GM21786 (cell line): ENCODE results near the gene OPCML.

Source experiments
- ATAC-seq: cut with Tn5 transposase; IDR thresholded peaks from one replicate; pipeline ENCODE4 v1.9.1; 2021; ENCODE audit not compliant: unreplicated experiment

The OPCML gene

GRCh38 chr11:133503776-133504175 is 28.5 kb downstream of the OPCML start:
- ATAC-seq: no peak

GRCh38 chr11:133503236-133503635 is 29.1 kb downstream of the OPCML start:
- no peak for ATAC-seq

DNA sequence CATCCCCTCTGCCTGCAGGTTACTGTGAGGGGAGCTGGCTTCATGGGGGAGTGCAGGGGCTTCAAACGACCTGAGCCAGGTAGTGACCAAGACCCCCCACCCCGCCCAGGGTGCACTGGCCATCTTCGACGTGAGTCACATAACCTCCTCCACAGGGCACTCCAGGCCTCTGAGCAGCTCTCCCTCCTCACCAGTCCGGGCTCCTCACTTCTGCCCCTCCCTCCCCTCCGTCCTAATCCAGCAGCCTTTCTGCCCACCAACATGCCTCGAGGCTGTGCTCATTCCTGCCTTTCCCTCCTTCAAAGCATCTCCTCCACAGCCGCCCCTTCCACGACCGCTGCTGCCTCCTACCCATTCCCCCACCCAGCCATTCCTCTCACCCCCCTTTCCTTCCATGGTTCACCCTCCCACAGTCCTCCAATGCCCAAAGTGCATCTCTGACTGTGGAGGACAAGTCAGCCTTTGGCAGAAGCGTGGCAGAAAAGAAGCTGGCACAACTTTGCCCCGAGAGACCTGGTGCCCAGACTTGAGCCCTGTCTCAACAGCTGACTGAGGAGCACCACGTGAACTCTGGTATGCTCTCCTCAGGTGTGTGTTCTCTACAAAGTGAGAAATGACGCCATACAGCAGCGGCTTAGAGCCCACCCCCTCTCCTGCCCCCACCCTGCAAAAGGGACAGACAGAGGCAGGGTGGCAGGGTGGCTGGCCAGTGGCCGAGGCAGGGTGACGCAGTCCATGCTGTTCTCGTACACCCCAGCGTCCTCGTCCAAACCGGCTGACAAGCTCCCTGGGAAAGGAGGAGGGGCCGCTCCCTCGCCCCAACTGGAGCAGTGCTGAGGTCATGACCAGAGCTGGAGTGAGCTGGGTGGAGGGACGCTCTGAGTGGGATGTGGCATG is 30.4 kb downstream of the OPCML start:
- ATAC-seq: no peak

GRCh38 chr11:133500936-133501335 is 31.4 kb downstream of the OPCML start:
- no peak for ATAC-seq

DNA sequence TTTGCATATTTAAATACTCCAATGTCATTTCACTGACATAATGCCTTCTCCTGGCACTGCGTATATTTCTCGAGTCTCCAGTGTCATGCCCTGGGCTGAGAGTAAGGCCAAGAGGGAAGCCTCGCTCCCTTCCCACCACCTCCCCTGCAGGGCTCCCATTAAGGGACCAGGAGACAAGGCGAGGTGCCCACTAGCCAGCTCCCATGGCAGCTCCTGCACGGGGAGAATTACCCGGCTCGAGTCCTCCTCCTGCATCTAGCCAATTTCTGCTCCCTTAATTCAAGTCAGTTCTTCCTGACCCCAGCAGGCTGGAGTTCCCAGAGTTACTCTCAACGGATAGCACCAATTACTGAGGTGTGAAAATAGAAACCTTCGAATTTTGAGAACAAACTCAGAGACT is 31.9 kb downstream of the OPCML start:
- ATAC-seq: no peak

DNA sequence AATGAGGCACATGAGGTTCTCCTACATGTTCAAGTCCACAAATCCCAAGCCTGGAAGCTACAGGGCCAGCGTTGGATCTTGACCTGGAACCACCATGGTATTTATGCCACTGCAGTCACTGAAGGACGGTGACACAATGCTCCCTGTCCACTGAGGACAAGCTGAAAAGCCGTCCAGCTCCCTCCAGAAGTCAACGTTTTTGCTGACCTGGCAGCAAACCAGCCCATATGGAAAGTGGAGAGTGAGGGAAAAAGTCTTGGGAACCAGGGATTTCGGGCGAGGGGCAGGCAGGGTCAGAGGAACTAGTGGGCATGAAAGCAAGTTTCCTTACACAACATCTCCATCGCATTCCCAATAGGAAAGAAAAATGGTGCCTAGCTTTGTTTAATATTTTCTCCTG is 33.3 kb downstream of the OPCML start:
- no peak for ATAC-seq

- no peak for ATAC-seq
These were observed 34.7 kb downstream of the OPCML start for GRCh38 chr11:133497477-133498140.

- ATAC-seq: no peak
These were observed 39.4 kb downstream of the OPCML start for GRCh38 chr11:133492895-133493294.

GRCh38 chr11:133491680-133492383 is 40.5 kb downstream of the OPCML start:
- no peak for ATAC-seq

DNA sequence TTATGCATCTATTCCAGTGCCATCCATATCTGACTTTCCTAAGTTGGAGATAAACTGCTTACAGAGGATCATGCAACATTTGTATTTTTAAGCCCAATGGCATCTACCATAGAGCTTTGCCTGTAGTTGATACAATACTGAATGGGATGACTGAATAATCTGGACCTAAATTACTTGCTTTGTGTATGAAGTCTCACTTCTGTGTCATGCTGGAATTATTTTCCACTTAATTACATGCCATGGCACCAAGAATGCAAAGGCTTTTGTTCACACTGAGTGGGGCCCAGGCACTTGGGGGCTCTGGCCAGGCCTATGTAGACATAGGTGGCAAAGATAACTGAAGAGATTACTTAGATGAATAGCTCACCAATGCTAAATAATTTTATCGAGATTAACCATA is 51.6 kb downstream of the OPCML start:
- no peak for ATAC-seq

DNA sequence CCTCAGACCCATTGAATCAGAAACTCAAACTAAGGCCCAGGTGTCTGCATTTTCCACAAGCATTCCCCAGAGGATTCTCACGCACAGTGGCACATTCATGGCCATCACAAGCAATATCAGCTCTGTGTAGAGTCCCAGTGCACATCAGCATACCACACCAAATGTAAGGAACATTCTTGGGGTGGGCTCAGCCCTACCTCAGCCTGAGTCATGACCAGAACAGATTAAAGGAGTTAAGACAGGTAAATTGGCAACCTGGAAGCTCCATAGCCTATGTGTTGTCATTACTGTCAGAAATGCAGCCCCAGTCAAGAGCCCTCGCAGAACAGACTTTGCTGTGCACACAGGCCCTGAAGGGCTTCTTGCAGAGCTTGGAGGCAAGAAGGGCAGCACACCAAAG is 53.1 kb downstream of the OPCML start:
- ATAC-seq: no peak

DNA sequence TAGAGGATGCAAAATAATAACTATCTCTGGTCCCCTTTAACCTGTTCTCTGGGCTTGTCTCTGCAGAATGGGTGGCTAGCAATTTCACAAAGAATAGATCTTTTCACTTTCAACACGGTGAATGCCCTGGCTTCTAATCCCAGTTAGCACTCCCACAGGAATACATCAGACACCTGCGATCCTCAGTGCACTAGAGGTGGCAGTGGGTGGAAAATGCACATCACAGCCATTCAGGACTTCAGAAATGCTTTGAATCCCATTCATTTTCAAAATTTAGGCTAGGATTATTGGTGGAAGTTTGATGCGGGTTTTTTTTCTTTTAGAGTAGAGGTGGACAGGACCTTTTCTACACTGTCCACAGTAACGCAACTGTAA is 55.1 kb downstream of the OPCML start:
- no peak for ATAC-seq

GRCh38 chr11:133476570-133477250 is 55.6 kb downstream of the OPCML start:
- no peak for ATAC-seq

- ATAC-seq: no peak
These were observed 57.8 kb downstream of the OPCML start for GRCh38 chr11:133474461-133474860.

DNA sequence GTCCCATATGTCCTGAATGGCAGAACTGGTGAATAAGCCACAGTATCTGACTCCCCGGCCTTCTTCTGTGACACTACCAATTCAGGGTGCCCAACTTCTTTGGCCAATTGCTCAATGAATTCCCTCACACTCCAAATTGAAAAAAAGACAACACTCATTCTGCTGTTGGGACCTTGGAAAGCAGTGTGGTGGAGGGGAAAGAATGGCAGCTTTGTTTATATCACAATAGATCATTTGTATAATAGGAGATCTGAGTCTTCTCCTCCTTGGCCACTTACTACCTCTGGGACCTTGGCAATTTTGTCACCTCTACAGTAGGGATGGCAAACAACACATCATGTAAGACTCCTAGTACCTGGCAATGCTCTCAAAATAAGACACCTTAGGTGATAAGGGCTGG is 64.6 kb downstream of the OPCML start:
- no peak for ATAC-seq

GRCh38 chr11:133443206-133443747 is 89.0 kb downstream of the OPCML start:
- ATAC-seq: no peak

DNA sequence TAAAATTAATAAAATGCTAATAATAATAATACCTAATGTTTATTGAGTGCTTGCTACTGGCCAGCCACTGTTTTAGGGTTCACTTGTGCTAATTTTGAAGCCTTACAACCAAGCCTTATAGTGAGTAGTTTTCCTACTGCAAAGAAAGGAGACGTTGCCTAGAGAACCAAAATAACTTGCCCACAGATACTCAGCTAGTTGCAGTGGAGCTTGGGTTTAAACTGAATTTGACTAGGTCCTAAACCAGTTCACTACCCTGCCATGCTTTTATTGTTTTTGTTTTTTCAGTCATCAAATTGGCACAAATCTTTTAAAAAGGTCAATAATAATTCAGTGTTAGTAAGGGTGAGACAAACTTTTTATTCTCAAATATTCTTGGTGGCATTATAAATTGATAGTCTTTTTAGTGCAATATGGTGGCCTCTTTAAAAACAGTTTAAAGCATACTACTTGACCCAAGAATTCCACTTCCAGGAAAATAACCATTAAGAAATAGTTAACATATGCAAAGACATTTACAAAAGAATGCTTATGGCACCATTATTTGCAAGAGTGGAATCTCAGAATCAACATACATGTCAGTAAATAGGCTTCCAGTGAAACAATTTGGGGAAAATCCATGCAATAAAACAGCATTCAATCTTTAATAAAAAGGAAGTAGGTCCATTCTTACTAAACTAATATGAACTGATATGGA is 90.2 kb downstream of the OPCML start:
- no peak for ATAC-seq

DNA sequence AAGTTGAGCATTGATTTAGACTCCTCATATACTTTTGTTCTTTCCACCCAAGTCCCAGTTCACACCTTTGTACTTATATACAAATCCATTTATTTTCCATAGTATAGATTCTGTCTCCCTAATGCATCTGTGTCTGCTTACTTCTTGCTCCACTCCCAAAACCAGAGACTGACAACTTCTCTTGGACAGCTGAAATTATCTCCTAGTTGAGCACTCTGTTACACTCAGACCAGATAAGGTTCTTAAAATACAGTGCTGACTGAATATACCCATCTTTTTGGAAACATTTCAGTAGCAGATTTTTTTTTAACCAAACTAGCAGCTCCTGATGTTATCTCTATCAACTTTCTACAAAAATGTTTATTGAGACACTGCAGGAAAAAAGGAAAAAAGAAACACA is 106.3 kb downstream of the OPCML start:
- ATAC-seq: no peak

- no peak for ATAC-seq
These were observed 107.1 kb downstream of the OPCML start for GRCh38 chr11:133425245-133425644.

- ATAC-seq: no peak
These were observed 114.1 kb downstream of the OPCML start for GRCh38 chr11:133418218-133418617.
